ENCODE measurements around the gene SPACA4.

The SPACA4 gene

DNA sequence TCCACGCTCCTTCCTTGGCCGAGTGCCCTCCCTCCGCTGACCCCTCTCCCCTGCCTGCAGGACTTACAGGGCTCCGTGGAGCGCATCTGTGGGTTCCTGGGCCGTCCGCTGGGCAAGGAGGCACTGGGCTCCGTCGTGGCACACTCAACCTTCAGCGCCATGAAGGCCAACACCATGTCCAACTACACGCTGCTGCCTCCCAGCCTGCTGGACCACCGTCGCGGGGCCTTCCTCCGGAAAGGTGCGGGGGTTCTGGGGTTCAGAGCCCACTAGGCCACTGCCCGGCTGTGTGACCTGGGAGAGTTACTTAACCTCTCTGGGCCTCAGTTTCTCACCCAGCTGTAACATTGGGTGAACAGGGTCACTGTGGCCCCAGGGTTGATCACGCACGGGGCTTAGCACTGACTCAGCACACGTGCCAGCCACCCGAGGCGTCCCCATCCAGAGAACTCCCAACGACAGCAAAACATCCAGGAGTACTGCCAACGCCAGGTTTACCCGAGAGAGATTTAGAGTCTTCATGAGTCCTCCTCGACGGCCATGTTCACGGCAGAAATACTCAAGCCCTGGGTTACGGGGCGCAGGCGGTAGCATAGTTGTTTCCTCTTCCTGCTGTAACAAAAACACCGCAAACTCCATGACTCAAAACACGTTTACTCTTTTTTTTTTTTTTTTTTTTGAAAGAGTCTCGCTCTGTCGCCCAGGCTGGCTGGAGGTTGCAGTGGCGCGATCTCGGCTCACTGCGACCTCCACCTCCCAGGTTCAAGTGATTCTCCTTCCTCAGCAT, 9.7 kb upstream of the SPACA4 start:
- no peak for DNase-seq (ENCODE audit: low read depth in 2 of 2)

DNA sequence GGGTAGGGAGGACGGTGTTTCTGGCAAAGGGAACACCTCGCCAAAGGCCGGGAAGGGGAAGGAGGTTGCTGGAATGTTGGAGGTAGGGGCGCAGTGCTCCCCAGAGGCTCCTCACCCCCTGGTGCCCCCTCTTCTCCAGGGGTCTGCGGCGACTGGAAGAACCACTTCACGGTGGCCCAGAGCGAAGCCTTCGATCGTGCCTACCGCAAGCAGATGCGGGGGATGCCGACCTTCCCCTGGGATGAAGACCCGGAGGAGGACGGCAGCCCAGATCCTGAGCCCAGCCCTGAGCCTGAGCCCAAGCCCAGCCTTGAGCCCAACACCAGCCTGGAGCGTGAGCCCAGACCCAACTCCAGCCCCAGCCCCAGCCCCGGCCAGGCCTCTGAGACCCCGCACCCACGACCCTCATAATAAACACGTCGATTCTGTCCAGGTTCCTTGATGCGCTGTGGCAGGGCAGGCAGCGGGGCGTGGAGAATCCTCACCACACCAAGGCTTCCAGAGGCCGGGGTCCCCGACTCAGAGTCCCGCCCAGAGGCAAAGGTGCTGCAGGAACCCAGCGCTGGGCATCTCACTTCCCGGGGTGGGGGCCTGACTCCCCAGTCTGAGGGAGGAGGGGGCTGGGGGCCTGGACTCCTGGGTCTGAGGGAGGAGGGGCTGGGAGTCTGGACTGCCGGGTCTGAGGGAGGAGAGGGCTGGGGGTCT, 7.4 kb upstream of the SPACA4 start:
- DNase-seq (ENCODE audit: low read depth in 2 of 2): no peak

DNA sequence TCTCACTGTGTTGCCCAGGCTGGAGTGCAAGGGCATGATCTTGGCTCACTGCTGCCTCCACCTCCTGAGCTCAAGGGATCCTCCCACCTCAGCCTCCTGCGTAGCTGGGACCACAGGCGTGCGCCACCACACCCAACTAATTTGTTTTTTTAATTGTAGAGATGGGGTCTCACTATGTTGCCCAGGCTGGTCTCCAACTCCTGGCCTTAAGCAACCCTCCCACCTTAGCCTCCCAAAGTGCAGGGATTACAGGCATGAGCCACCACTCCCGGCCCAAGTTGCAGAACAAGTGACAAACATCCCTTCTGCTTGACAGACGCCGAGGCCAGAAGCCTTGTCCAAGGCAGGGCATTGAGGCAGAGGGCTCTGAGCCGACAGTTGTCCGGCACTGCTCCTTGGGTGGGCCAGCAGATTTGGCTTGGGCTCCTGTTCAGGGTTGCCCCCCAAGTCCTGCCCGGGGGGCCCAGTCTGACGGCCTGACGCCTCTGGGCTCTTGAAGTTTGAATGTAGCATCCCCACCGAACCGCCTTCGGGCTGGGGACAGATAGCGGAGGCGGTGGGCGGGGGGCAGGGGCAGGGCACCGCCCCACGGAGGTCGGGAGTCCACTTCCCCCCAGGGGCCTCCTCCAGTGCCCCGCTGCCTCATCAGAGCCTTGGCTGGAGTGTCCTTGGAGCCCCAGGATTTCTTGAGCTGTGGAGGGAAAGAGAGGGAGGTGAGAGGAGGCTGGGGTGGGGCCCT, 5.7 kb upstream of the SPACA4 start:
- no peak for DNase-seq (ENCODE audit: low read depth in 2 of 2)

DNA sequence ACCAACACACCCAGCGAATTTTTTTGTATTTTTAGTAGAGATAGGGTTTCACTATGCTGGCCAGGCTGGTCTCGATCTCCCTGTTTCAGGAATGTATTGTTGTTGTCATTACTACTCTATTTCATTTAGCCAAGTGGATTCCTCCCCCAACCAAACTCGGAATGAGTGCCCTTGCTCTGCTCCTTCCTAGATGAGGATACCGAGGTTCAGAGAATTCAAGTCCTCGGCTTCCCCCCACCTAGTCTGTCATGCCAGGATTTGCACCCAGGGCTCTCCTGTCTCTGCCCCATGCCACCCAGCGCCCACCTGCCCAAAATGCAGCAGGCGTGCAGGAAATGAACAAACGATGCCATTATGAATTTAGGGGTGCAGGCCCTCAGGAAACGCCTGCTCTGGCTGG, 3.5 kb upstream of the SPACA4 start:
- no peak for DNase-seq (ENCODE audit: low read depth in 2 of 2)

DNA sequence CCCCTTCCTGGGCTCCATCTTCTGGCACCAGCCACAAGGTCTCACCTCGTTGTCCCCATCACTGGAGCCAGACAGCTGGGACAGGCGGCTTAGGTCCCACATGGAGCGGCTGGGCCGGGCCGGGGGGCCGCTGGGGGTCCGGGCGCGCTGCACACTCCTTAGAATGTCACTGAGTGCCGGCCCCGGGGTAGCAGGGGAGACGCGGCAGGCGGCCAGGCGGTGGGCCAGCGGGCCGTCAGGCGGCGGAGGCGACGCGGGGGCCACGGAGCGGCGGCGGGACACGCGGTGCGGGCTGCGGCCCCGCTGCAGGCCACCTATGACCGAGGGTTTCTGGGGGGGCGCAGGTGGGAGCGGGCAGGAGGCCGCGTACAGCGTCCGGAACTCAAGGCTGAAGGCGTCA, 3.1 kb upstream of the SPACA4 start:
- no peak for DNase-seq (ENCODE audit: low read depth in 2 of 2)

DNA sequence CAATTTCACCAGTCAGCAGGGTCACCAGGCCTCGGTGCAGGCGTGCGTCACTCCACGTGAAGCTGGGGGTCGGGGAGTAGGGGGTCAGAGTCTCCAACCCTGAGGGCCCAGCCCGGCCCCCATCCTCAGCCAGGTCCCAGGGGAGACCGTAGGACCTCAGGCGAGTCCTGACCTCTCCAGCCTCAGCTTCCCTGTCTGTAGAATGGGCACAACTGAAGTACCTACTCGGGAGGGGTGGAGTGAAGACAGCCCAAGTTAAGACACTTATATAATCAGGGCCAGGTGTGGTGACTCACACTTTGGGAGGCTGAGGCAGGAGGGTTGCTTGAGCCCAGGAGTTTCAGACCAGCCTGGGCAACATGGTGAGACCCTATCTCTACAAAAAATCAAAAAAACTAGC, 2.7 kb upstream of the SPACA4 start:
- no peak for DNase-seq (ENCODE audit: low read depth in 2 of 2)

DNA sequence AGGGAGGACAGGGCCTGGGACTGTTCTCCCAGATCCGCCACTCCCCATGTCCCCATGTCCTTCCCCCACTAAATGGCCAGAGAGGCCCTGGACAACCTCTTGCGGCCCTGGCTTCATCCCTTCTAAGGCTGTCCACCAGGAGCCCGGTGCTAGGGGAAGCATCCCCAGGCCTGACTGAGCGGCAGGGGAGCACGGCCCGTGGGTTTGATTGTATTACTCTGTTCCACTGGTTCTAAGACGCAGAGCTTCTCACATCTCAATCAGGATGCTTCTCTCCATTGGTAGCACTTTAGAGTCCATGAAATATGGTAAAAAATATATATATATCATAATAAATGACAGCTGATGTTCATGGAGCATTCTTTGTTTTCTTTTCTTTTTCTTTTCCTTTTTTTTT, 815 bp downstream of the SPACA4 start:
- DNase-seq (ENCODE audit: low read depth in 2 of 2): no peak

DNA sequence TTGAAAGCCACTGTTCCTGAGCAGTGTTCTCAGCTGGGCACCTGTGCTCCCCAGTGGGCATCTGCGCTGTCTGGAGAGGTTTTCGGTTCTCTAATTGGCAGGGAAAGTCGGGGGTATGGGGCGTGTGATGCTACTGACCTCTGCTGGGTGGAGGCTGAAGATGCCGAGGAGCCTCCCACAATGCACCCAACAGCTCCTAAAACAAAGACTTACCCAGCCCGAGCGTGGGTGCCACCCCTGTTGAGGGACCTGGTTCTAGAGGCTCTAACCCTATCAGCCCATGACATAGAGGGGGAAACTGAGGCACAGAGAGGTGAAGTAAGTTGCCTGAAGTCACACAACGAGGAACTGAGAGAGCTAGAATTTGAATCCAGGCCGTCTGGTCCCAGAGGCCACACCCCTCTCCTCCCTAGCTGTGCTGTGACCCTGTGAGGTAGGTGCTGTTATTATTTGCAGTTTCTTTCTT, 2.3 kb downstream of the SPACA4 start:
- DNase-seq (ENCODE audit: low read depth in 2 of 2): no peak

DNA sequence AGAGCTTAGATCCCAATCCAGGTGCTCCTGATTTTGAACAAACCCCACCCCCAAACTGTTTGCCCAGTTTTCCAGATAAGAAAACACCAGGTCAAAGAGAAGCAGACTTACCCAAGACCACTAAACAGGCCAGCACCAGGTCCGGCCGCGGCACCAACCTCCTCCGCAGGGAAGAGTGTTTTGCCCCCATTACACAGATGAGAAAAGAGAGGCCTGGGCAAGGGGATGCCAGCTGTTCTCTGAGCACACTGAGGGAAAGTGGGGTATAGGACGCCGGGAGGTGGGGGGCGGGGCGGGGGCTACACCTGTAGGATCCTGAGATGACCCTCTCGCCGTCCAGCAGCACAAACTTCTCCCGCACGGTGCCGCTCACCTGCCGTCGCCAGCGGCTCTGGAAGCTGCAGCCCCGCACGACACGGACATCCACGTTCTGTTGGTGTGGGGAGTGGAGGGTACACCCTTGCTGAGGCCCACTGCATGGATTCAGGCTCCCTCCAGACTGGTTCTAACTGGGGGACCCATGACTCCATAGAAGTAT, 3.1 kb downstream of the SPACA4 start:
- DNase-seq (ENCODE audit: low read depth in 2 of 2): no peak

DNA sequence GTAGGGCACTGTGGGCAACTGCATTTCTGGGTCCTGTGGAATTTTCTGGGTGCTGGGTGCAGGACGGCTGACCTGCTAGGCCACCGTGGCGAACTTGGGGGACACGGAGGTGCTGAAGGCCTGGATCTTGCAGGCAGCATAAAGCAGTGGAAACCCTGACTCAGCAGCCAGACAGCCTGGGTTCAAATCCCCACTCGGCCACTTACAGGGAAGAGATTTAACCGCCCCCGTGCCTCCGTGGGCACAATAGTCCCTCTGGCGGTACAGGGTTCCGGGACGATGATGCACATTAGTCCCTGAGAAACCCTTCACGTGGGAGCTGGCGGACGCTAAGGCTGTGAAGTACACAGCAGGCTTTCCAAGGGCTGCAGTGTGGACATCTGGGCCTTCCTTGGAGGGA, 5.3 kb downstream of the SPACA4 start:
- no peak for DNase-seq (ENCODE audit: low read depth in 2 of 2)

DNA sequence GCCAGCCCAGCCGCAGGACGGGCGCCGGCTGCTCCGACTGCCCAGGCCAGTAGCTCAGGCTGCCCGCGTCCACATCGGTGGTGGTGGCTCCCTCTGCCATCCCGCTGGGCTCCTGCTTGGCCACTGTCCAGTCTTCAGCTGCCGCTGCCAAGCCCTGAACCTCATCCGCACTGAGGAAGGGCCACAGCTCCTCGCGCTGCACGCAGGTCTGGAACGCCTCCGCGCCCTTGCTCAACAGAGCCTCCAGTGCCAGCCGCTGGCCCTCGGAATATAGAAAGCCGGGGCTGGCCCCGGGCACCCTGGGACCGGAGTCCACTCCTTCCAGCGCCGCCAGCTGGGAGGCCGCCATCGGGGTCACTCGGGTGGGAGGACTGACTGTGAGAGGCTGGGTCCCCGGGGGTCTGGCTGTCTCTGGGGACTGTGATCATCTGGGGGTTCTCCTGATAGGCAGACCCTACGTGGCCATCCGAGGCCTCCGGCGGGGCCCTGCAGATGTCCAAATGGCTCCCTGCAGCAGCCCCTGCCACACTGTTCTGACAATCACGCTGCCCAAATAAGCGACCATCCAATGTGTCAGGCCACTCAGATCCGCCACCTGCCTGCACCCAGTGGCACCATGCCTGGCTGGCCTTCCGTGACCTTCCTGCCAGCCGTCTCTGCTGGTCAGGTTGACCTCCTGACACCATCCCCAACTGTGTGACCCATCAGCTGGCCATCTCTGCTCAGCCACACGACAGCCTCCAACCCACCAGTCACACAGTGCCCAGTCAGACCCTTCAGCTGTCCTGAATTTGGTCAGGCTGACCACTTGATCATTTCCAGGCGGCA, 6.7 kb downstream of the SPACA4 start:
- DNase-seq (ENCODE audit: low read depth in 2 of 2): no peak

DNA sequence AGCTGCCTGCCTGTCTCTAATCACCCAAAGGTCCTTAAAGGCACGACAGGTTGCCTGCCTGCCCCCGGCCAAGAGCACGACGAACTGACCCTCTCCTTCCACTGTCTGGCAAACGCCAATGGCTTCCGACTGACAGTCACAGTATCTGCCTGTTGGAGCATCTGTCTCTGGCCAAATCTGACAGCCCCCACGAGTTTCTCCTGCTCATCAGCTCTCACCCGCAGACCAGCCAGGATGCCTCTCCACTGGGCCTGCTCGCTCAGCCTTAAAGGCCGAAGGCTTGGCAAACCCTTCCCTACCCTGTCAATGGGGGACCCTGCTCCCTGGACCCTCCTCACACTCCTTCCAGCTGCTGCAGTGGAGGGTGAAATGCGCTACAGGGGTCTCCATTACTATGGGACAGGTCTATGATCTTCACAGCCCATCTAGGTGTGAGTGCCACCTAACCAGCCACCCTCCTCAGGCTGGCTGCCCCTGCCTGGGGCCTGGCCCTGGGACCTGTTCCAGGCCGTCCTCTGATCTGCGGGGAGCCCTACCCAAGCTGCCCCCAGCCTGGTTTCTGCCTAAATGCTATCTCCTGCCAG, 7.4 kb downstream of the SPACA4 start:
- no peak for DNase-seq (ENCODE audit: low read depth in 2 of 2)

DNA sequence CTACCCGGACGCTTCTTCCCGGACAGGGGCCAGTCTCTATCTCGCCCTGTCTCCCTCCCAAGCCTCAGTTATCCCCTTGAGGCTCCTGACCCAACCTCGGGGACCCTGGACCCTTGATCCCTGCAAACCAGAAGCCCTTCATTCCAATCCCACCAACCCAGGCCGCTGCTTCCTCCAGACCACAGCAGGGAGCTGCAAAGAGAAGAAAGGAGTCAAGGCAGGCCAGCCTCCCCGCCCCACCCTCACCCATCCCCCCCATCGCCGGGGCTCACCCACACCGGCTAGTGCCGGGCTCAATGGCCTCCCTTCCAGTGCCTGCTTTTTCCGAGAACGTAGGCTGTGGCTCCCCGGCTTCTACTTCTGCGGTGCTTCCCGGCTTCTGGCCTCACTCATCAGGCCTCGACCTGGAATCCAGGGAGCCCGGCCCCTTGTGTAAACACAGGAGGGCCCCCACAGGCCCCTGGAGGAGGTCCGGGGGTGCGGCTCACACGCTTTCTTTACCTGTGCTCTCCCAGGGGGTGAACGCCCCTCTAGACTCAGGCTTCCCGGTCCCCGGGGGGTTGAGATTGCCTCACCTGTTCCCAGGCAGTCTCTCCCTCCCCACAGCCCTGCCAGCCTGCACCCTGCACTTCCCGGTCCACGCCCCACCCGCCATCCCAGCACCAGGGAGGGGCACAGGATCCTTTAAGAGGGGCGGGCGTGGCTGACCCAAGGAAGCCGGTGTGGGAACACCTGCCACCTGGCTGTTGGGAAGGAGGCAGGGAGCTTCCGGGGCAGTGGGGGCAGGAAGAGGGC, 8.1 kb downstream of the SPACA4 start, which contains the start of gene FAM83E:
FAM83E (minus strand) TSS at position 641 of the 795 bp plus-strand sequence. CDS start 1,704 bp downstream, outside the sequence.
- no peak for DNase-seq (ENCODE audit: low read depth in 2 of 2)

DNA sequence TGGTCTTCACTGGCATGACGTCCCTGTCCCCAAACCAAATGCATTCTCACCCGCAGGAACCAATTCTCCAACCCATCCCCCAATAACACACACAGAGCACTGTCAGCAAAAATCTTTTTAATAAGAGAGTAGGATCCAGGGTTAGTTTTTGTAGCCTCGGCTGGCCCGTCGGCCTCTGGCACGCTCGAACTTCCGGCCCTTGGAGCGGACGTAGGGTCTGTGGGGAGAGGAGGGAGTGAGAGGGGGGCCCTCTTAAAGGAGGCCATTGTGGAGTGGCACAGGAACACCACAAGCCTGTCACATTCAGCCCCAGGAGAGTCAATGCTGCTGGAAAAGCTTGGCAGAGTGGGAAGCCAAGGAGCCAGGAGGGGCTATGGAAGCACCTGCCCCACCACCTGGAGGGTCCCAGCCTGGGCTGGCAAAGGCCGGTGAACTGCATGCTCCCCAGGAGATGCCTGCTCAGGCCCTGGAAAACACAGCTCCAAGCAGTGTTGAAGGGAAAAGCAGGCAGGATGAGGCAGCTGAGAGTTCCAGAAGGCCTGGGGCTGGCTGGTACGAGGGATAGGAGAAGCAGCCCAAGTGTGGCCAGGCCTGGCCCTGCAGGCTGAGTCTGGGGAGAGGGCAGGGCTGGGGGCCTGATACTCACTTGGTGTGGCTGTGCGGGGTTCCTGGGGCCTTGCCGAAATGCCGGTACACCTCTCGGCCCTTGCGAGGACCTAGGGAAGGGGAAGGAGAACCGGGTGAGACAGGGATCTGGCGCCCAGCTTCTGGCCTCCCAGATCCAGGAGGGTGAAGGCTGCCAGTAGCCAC, 8.9 kb downstream of the SPACA4 start:
- DNase-seq (ENCODE audit: low read depth in 2 of 2): no peak

DNA sequence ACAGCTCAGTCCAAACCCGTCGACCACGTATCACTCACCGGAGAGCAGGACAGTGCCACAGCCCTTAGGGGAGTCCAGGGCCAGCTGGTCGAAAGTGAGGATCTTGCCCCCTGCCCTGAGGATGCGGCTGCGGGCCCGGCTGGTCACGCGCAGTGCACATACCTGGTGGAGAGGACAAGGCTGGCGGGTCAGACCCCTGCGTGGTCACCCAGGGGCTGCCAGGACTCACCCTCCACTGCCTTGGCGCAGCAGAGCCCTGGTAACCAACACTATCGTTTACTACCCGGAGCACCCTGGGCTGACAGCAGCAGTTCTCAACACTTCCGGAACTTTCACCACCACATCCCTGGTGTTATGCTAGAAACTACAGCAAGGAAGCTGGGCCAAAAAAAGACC, 9.5 kb downstream of the SPACA4 start:
- DNase-seq (ENCODE audit: low read depth in 2 of 2): no peak

DNA sequence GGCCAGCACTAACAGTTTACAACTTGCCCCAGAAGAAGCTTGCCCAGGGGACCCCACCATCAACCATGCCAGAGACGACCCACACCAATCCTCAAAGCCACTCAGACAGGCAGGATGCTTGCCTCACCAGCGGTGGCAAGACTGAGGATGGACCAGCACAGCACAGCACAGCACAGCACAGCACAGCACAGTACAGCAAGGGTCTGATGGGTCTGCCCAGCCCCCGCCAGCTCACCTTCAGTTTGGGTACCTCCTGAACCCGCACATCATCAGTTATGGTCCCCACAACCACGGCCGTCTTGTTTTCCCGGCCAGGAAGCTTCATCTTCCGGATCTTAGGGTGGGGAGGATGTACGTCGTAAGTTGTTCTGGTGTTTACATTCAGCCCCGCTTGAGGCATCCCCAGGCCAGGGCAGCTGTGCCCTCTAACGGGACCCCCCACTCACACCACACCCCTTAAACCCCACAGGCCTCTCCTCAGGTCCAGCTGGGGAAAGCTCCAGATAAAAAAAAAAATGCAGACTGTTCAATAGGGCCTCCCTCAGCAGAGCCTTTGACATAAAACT, 10.0 kb downstream of the SPACA4 start:
- DNase-seq (ENCODE audit: low read depth in 2 of 2): no peak

DNA sequence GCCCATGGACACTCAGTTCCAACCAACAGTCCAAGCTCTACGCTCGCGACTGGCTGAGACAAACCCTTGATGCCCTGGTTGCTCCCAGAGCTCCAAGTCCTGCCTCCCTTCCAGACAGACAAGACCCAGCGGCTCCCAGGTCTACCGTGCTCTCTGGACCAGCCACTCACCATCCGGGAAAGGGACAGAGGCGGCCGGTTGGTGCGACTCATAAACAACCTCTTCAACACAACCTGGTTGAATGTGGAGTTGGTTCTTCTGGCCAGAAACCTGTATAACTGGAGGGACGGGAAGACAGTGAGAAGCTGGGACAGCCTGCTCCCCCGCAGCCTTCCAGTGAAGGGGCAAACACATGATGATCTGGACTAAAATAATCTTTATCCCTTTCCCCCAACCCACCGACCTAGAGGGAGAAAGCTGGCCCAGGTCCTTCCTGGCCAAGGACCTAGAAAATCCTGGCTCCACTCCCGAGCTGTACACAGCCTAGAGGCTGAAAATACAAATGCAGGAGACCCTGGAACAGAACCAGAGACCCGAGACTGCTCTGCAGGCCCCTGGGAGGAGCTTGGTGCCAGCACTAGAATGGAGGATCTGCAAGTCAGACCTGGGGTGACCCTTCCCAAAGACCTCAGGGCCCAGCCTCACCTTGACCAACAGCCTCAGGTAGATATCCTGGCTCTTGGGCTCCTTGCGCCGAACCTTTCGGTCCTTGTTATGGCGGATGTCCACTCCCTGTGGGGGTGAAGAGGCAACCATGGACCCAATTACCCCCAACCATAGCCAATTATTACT, 10.8 kb downstream of the SPACA4 start:
- DNase-seq (ENCODE audit: low read depth in 2 of 2): no peak

DNA sequence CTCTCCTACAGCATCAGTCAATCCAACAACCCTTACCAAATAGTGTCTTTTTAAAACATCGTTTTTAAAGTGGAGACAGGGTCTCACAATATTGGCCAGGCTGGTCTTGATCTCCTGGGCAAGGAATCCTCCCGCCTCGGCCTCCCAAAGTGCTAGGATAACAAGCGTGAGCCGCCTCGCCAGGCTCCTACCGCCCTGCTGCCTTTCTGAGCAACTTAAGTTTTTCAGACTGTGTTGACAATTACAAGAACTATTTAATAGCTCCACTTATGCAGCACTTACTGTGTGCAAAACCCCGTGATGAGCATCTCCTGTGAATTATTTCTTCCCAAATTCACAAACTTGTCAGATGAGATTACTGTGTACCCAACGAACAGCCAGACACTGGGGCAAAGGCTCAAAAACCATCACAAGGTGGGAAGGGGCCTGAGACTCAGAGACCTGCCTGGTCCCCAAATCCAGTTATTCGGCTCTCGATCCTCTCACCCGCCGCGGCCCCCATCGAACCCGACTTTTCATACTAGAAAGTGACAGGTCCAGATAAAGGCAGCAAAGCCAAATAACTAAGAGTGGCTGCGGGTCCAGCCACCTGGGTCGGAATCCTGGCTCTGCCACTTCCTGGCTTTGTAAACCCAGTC, 11.9 kb downstream of the SPACA4 start:
- no peak for DNase-seq (ENCODE audit: low read depth in 2 of 2)
